WTC11 (cell line): ENCODE results near the gene USE1. TPM values are rescaled to one million over a fixed set of nuclear protein-coding genes. Genes with fewer than 3 reads are reported as not detected.

Experiments used
- ATAC-seq: fragments of 200-7000 bp; cut with Tn5 transposase; 2 replicates; pipeline ENCODE4 v1.10.0; 2021; ENCODE audit warnings: mild to moderate bottlenecking, moderate library complexity
- CTCF ChIA-PET: fragments of 300-600 bp; sonication (Branson Sonifier 250); formaldehyde crosslinking; loops from one replicate; lab custom pipeline; 2021; ENCODE audit warnings: antibody characterized with exemption; lab: Charles Lee
- POLR2A ChIA-PET: fragments of 350-600 bp; sonication (Branson Sonifier 250); formaldehyde crosslinking; loops from one replicate; lab custom pipeline; 2021; ENCODE audit warnings: antibody characterized with exemption; lab: Charles Lee
- DNase-seq: peaks from one replicate; pipeline ENCODE4 v3.0.0; 2021; ENCODE audit warnings: low spot score
- H3K27ac Mint-ChIP-seq: 2 replicates; pipeline ENCODE4 v1.8.0; 2021; ENCODE audit warnings: mixed read lengths
- H3K27me3 Mint-ChIP-seq: 2 replicates; pipeline ENCODE4 v1.8.0; 2021; ENCODE audit warnings: low read depth, mild to moderate bottlenecking, moderate library complexity, mixed read lengths
- H3K36me3 Mint-ChIP-seq: 2 replicates; pipeline ENCODE4 v1.8.0; 2021; ENCODE audit warnings: mixed read lengths
- H3K4me1 Mint-ChIP-seq: 2 replicates; pipeline ENCODE4 v1.8.0; 2022; ENCODE audit warnings: mixed read lengths
- H3K4me3 Mint-ChIP-seq: 2 replicates; pipeline ENCODE4 v1.8.0; 2021; ENCODE audit warnings: mild to moderate bottlenecking, moderate library complexity, mixed read lengths
- H3K9me3 Mint-ChIP-seq: 2 replicates; pipeline ENCODE4 v1.8.0; 2021; ENCODE audit warnings: mixed read lengths
- CBFB ChIP-seq: sonication (generic); formaldehyde crosslinking; IDR thresholded peaks from 2 replicates; pipeline ENCODE4 v1.8.1; 2022; ENCODE audit warnings: mild to moderate bottlenecking, low read depth, missing genetic modification reagents
- E2F1 ChIP-seq: sonication (generic); formaldehyde crosslinking; IDR thresholded peaks from 2 replicates; pipeline ENCODE4 v1.8.0; 2022; ENCODE audit warnings: mild to moderate bottlenecking, missing genetic modification reagents
- OVOL2 ChIP-seq: fragments of 250-450 bp; sonication (Bioruptor Pico); IDR thresholded peaks from 2 replicates; pipeline ENCODE4 v1.9.0; 2021; ENCODE audit warnings: mild to moderate bottlenecking, borderline replicate concordance
- PRRX2 ChIP-seq: fragments of 250-450 bp; sonication (Bioruptor Pico); IDR thresholded peaks from 2 replicates; pipeline ENCODE4 v1.8.0; 2021; ENCODE audit warnings: mild to moderate bottlenecking
- SP1 ChIP-seq: sonication (generic); formaldehyde crosslinking; conservative IDR thresholded peaks from 2 replicates; pipeline ENCODE4 v1.8.1; 2022; ENCODE audit warnings: missing genetic modification reagents
- TEAD4 ChIP-seq: sonication (generic); formaldehyde crosslinking; IDR thresholded peaks from 2 replicates; pipeline ENCODE4 v1.8.0; 2022; ENCODE audit warnings: mild to moderate bottlenecking, missing genetic modification reagents
- USF2 ChIP-seq: sonication (generic); formaldehyde crosslinking; IDR thresholded peaks from 2 replicates; pipeline ENCODE4 v1.8.1; 2023; ENCODE audit warnings: mild to moderate bottlenecking, missing genetic modification reagents, moderate library complexity
- ZNF671 ChIP-seq: fragments of 250-450 bp; sonication (Bioruptor Pico); IDR thresholded peaks from 2 replicates; pipeline ENCODE4 v1.8.0; 2021; ENCODE audit warnings: mild to moderate bottlenecking
- total RNA-seq: library from RNA; stranded (reverse); gene quantifications from 3 replicates; pipeline ENCODE4 v1.2.3, GENCODE V29; 2021
- TF ChIP-seq, protein P1 (sequence below): fragments of 250-450 bp; sonication (Bioruptor Pico); IDR thresholded peaks from 2 replicates; pipeline ENCODE4 v1.9.0; 2021; ENCODE audit warnings: mild to moderate bottlenecking
- TF ChIP-seq, protein P2 (sequence below): fragments of 250-450 bp; sonication (Bioruptor Pico); IDR thresholded peaks from 2 replicates; pipeline ENCODE4 v1.9.0; 2021; ENCODE audit warnings: mild to moderate bottlenecking
- TF ChIP-seq, protein P3 (sequence below): sonication (generic); formaldehyde crosslinking; IDR thresholded peaks from 2 replicates; pipeline ENCODE4 v1.8.0; 2022; ENCODE audit warnings: mild to moderate bottlenecking, missing genetic modification reagents

The USE1 gene
- total RNA-seq, 1 experiment from 2014 or later = 14.2 TPM

GRCh38 chr19:17211547-17212446, 3.4 kb upstream of the USE1 start:
- DNase-seq (no peak), ATAC-seq (no peak)
- Mint-ChIP-seq H3K27me3 (no peaks in the 10 kb centered on the region), H3K4me1 (peaks cover 22% of the 10 kb centered on the region), H3K27ac (no peak overlapping the region), H3K4me3 (no peak overlapping the region), H3K9me3 (no peaks in the 10 kb centered on the region), H3K36me3 (peaks cover 14% of the 10 kb centered on the region)
- ChIA-PET POLR2A (no interaction called here), CTCF (no interaction called here)
- TF ChIP-seq ZNF671 (CRISPR knock-in tag) (no peak), E2F1 (CRISPR knock-in tag) (no peak), OVOL2 (CRISPR knock-in tag) (no peak), CBFB (CRISPR knock-in tag) (no peak), TEAD4 (CRISPR knock-in tag) (no peak)
- TF ChIP-seq, protein P1, sequence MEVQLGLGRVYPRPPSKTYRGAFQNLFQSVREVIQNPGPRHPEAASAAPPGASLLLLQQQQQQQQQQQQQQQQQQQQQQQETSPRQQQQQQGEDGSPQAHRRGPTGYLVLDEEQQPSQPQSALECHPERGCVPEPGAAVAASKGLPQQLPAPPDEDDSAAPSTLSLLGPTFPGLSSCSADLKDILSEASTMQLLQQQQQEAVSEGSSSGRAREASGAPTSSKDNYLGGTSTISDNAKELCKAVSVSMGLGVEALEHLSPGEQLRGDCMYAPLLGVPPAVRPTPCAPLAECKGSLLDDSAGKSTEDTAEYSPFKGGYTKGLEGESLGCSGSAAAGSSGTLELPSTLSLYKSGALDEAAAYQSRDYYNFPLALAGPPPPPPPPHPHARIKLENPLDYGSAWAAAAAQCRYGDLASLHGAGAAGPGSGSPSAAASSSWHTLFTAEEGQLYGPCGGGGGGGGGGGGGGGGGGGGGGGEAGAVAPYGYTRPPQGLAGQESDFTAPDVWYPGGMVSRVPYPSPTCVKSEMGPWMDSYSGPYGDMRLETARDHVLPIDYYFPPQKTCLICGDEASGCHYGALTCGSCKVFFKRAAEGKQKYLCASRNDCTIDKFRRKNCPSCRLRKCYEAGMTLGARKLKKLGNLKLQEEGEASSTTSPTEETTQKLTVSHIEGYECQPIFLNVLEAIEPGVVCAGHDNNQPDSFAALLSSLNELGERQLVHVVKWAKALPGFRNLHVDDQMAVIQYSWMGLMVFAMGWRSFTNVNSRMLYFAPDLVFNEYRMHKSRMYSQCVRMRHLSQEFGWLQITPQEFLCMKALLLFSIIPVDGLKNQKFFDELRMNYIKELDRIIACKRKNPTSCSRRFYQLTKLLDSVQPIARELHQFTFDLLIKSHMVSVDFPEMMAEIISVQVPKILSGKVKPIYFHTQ = no peak

- TF ChIP-seq, protein P2, sequence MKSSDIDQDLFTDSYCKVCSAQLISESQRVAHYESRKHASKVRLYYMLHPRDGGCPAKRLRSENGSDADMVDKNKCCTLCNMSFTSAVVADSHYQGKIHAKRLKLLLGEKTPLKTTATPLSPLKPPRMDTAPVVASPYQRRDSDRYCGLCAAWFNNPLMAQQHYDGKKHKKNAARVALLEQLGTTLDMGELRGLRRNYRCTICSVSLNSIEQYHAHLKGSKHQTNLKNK (CRISPR knock-in tag) = no peak
- TF ChIP-seq, protein P3, sequence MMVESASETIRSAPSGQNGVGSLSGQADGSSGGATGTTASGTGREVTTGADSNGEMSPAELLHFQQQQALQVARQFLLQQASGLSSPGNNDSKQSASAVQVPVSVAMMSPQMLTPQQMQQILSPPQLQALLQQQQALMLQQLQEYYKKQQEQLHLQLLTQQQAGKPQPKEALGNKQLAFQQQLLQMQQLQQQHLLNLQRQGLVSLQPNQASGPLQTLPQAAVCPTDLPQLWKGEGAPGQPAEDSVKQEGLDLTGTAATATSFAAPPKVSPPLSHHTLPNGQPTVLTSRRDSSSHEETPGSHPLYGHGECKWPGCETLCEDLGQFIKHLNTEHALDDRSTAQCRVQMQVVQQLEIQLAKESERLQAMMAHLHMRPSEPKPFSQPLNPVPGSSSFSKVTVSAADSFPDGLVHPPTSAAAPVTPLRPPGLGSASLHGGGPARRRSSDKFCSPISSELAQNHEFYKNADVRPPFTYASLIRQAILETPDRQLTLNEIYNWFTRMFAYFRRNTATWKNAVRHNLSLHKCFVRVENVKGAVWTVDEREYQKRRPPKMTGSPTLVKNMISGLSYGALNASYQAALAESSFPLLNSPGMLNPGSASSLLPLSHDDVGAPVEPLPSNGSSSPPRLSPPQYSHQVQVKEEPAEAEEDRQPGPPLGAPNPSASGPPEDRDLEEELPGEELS (CRISPR knock-in tag) = no peak
- no peak for TF ChIP-seq E2F1 (CRISPR knock-in tag)
- no peak for TF ChIP-seq ZNF671 (CRISPR knock-in tag)
- TF ChIP-seq SP1 = no peak
- no peak for TF ChIP-seq PRRX2 (CRISPR knock-in tag)
- no peak for TF ChIP-seq USF2 (CRISPR knock-in tag)
- TF ChIP-seq, all 79 proteins: peak for 0
- peaks cover 22% of the 10 kb centered on the region for H3K4me1 Mint-ChIP-seq
- no peak overlapping the region for H3K27ac Mint-ChIP-seq
- ChIA-PET CTCF (no interaction called here), POLR2A (no interaction called here)
- DNase-seq = no peak
- no peaks in the 10 kb centered on the region for H3K27me3 Mint-ChIP-seq
- H3K4me3 Mint-ChIP-seq = no peak overlapping the region
- ATAC-seq = no peak
- peaks cover 18% of the 10 kb centered on the region for H3K36me3 Mint-ChIP-seq
- no peaks in the 10 kb centered on the region for H3K9me3 Mint-ChIP-seq
Observed at GRCh38 chr19:17213334-17213733, 1.8 kb upstream of the USE1 start.
